G401 (cell line): Measurements from ENCODE around the gene HBG2. TPM values are rescaled to one million over a fixed set of nuclear protein-coding genes. Genes with fewer than 3 reads are reported as not detected.
"Not testable (repeated sequence)": the region's sequence is repeated elsewhere in the genome, so short reads cannot be mapped to it uniquely, and the experiment has no call there.

Source experiments
- DNase-seq: peaks from one replicate; pipeline ENCODE4 v3.0.0-alpha.2; 2015; ENCODE audit warnings: low spot score
- in situ Hi-C: cut with HindIII; loops from 2 replicates; pipeline ENCODE4 v1.10.0; 2016; ENCODE audit warnings: low sequenced_read_pairs, mixed read lengths
- total RNA-seq: library from RNA; depleted of rRNA; stranded (reverse); fragments of >200 nt; shearing (Covaris generic); gene quantifications from 2 replicates; pipeline ENCODE4 v1.2.3, GENCODE V29; 2014

Gene HBG2
- total RNA-seq, 1 experiment from 2014 or later: not detected

DNA sequence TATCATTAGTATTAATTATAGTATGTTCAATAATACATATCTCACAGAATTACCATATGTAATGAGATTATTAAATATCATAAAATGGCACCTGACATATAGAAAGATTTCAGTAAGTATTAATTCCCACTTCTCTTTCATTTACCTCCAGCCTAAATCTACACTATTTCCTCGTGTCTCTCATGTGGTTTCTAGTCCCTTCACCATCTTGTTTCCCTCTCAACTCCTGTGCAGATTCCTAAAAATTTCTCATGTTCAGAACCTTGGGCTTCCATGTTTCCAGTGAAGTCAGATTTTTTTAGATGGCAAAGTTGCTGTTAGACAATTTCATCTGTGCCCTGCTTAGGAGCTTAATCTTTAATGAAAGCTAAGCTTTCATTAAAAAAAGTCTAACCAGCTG is 29.3 kb upstream of the HBG2 start:
- in situ Hi-C loops: no loop called here
- DNase-seq: no peak

DNA sequence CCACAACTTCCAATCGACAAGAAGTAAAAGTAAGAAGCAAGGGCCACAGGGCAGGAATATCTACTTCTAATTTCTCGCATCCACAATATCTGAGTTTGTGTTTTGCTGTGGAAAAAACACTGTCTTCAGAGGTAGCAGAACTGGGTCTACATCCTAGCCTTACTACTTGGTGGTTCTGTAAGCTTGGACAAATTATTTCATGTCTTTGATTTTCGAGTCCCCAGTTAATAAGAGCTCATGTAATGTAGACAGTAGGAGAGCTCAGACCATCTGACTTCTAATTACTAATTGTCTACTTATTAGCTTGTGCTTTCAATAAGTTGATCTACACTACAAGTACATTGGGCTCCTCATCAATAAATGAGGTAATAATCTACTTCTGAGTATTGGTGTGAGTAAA is 28.5 kb upstream of the HBG2 start:
- DNase-seq: no peak
- in situ Hi-C loops: no loop called here

DNA sequence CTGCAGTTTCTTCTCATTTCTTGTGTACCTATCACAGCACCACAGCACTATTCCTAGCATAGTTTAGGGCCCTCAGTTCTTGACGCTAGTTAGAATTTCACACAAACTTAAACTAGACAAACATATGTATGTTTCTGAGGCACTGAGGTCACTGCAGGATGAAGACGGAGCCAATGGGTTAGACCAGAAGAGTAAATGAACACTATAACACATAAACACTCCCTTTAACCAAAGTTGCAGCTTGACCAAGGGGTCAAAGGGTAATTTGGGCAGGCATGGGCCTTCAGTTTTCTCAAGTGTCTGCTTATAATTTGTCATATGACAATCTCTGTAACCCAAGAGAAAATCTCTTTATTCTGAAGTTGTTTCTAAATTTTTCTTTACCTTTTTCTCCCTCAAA is 28.0 kb upstream of the HBG2 start:
- in situ Hi-C loops: no loop called here
- DNase-seq: no peak

DNA sequence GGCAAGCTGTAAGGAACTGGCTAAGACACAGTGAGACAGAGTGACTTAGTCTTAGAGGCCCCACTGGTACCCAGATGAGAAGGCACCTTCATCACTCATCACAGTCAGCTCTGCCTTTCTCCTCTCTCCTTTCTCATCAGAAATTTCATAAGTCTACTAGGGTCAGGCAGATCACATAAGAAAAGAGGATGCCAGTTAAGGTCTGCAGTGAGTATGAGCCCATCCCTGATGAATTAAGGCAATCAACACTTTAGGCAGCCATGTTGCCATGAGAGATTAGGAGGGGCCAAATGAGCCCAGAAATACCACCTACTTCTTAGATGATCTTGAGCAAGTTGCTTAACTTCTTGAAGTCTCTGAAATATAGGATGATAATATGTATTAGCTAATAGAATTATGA is 27.0 kb upstream of the HBG2 start:
- in situ Hi-C loops: no loop called here
- no peak for DNase-seq

DNA sequence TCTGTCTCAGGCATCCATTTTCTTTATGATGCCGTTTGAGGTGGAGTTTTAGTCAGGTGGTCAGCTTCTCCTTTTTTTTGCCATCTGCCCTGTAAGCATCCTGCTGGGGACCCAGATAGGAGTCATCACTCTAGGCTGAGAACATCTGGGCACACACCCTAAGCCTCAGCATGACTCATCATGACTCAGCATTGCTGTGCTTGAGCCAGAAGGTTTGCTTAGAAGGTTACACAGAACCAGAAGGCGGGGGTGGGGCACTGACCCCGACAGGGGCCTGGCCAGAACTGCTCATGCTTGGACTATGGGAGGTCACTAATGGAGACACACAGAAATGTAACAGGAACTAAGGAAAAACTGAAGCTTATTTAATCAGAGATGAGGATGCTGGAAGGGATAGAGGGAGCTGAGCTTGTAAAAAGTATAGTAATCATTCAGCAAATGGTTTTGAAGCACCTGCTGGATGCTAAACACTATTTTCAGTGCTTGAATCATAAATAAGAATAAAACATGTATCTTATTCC is 26.1 kb upstream of the HBG2 start:
- in situ Hi-C loops: no loop called here
- no peak for DNase-seq

DNA sequence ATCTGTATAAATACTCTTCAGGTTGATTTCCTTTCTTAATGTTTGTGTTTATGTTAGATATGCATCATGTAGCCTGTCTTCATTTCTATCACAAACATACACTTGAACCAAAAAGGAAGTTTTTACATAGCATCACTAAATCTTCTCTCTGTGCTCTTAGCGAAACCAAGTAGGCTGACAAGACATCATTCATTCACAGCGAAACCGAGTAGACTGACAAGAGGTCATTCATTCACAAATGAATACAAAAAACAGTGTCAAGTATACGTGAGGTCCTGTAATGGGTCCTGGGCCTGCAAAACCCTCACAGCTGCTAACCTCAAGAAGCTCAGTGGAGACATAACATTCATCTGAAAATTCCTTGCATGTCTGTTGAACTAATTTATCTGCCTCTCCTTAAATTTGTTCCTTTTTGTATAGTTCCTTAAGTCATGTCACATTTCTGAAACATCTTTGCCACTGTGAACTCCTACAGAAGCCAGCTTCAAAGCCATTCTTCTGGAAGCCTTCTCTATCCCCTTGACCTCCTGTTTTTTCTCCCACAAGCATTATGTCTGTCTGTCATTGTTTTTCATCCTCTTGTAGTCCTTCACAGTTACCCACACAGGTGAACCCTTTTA is 25.0 kb upstream of the HBG2 start:
- in situ Hi-C loops: no loop called here
- no peak for DNase-seq

DNA sequence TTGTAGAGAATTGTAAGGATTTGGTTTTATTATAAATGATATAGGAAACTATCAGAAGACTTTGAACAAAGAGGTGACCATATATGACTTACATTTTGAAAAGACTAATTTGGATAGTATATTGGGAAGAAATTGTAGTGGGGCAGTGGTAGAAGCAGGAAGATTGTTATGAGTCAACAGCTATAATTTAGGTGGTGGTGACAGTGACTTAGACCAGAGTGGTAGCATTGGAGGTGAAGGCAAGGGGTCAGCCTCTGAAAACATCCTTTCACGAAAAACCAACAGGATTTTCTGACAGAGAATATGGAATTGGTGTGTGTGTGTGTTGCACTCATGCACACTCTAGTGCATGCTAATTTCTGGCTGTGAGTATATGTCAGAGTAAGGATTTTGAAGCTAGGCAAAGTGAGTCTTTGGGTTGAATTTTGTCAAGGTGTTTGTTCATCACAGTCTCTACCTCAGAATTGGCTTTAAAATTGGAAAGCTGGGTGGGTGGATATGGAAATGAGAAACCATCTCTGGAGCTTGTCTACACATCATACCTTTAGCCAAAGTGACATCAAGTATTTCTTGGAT is 23.3 kb upstream of the HBG2 start:
- in situ Hi-C loops: no loop called here
- no peak for DNase-seq

DNA sequence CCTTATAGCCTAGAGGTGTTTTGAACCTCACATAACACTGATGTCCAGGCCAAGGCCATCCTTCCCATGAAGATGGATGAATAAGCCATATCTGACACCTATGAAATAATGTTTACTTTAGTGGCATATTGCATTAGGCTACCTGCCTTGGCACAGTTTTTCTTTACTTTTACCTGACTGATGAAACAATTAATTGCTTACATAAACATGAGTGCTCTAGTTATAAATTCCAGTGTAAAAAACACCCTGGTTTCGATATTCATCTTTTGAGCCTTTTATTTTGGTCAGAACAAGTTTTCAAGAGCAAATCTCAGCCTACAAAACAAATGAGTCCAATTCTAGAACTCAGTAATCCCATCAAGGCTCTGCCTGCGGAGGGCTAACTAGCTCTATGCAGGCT is 22.1 kb upstream of the HBG2 start:
- in situ Hi-C loops: no loop called here
- no peak for DNase-seq

DNA sequence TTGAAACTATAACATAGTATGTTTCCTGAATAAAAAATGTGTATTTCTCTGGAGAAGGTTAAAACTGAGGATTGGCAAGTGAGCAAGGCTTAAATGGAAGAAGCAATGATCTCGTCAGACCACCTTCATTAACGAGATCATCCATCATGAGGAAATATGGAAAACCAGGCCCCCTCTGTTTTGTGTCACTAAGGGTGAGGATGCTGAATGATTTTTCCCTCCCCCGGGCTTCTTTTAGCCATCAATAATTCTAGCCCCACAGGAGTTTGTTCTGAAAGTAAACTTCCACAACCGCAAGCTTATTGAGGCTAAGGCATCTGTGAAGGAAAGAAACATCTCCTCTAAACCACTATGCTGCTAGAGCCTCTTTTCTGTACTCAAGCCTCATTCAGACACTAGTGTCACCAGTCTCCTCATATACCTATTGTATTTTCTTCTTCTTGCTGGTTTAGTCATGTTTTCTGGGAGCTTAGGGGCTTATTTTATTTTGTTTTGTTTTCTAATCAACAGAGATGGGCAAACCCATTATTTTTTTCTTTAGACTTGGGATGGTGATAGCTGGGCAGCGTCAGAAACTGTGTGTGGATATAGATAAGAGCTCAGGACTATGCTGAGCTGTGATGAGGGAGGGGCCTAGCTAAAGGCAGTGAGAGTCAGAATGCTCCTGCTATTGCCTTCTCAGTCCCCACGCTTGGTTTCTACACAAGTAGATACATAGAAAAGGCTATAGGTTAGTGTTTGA is 21.0 kb upstream of the HBG2 start:
- DNase-seq: no peak
- in situ Hi-C loops: no loop called here

DNA sequence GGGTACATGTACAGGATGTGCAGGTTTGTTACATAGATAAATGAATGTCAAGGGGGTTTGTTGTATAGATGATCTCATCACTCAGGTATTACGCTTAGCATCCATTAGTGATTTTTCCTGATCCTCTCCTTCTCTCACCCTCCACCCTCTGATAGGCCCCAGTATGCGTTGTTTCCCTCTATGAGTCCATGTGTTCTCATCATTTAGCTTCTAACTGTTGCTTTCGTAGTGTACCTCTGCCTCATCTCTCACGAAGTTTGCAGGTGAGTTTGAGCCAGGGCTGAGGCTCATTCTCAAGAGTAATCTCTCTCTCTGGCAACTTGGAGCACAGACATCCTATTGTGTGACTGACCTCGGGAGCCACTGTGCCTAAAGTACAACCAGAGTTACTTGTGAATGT is 19.8 kb upstream of the HBG2 start:
- no peak for DNase-seq
- in situ Hi-C loops: no loop called here

DNA sequence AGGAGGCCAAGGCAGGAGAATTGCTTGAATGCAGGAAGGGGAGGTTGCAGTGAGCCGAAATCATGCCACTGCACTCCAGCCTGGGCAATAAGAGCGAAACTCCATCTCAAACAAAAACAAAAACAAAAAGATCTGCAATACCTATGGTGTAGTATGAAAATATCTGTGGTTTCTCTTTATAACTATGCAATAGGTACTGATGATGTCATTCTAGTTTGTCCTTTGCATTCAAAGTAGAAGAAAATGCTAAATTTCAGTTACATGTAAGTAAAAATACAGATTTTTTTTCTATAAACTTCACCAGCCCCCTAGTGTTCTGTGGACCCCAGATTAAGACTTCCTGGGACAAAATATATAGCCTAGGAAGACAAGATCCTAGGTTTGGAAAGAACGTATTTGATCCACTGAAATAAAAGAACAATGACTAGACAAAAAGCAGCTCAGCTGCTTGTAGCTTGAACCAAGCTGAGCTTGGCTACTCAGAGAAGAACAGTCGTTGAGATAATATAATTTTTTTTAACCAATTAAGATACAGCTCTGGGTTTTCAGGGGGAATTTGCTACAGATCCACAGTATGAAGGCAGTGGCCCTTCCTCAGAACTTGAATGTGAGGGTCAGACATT is 17.9 kb upstream of the HBG2 start:
- in situ Hi-C loops: no loop called here
- DNase-seq: no peak

DNA sequence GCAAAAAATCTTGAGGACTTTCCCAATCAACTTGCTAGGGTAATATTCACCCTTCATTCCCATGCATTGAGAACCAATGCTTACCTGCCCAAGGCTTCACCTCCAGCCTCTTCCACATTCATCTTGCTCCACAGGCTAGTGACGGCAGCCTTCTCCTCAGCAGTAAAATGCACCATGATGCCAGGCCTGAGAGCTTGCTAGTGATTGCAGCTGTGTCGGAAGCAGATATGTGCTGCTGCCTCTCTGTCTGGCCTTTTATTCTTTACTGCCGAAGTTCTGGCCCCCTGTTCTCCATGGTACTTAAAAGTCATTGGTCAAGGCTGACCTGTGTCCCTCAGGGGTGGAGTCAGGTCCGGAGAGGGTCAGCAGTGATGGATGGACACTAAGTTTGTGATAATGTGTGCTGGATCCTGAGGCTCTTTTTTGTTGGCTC is 15.2 kb upstream of the HBG2 start, which contains the start of gene HBE1:
TSS of gene HBE1 (minus strand) at position 231 of the 433 bp plus-strand sequence. CDS start at position 176, 55 bp downstream.
- no peak for DNase-seq
- in situ Hi-C loops: no loop called here

DNA sequence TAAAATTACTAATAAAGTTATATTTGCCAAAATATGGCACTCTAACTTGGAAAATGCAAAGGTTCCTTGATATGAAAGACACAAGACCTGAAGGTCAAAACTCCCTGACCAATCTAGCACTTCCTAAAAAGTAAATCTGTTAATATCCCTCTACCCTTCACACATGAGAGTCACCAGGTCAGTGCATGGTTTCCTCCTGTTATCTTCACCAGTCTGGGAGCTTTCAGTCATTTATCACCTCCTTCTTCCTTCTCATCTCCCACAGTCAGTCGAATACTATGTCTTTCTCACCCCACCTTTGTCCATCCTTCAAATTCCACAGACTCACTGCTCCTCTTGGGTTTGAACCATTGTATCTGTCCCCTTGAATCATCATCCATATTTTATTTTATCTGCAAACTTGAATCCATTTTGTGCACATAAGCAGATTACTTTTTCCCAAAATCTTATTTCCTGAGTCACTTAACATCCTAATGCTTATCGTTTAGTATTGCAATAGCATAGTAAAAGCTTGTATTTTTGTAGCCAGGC is 12.5 kb upstream of the HBG2 start:
- in situ Hi-C loops: no loop called here
- DNase-seq: no peak

DNA sequence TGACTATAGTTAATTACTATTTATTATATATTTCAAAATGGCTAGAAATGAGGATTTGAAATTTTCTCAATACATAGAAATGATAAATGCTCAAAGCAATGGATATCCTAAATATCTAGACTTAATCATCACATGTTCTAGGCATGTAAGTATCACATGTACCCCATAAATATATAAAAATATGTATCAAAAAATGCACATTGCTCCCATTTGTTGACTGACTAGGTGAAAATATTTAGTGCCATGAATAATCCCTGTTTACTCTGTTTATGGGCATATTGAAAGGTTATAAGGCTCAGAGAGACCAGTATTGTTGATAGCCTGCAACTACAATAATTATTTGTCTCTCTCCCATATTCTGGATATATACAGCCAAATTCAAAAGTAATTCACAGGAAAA is 12.0 kb upstream of the HBG2 start:
- DNase-seq: no peak
- in situ Hi-C loops: no loop called here

DNA sequence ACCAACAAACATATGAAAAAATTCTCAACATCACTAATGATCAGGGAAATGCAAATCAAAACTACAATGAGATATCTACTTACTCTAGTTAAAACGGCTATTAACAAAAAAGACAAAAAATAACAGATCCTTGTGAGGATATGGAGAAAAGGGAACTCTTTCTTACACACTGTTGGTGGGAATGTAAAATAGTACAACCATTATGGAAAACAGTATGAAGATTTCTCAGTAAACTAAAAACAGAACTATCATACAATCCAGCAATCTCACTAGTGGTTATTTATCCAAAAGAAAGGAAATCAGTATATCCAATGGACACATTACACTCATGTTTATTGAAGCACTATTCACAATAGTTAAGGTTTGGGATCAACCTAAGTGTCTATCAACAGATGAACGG is 11.3 kb upstream of the HBG2 start:
- in situ Hi-C loops: no loop called here

DNA sequence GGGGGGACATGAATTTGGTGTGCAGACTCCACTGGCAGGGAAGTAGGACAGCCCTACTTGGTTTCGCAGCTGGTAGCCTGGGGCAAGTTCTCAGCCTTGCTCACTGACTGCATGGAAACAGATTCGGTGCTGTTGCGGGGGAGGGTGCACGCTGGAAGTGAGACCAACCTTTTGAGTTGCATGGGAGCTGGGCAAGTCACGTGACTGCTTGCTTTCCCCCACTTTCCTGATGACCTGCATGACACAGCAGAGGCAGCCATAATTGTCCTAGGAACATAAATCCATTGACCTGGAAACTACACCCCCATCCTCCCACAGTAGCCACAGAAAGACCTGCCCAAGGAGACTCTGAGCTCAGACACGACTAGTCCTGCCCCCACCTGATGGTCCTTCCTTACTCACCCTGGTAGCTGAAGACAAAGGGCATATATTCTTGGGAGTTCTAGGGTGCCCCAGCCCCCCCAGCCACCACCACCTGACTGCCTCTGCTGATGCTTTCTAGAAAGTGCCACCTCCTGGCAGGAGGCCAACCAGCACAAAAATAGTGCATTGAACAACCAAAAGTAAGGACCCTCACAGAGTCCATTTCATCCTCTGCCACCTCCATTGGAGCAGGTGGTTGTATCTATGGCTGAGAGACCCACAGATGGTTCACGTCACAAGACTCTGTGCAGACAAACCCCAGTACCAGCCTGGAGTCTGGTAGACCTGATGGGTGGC is 4.1 kb upstream of the HBG2 start:
- no peak for DNase-seq
- in situ Hi-C loops: no loop called here

More for the DNA sequence above, 11.3 kb upstream of the HBG2 start:
- DNase-seq: no peak

DNA sequence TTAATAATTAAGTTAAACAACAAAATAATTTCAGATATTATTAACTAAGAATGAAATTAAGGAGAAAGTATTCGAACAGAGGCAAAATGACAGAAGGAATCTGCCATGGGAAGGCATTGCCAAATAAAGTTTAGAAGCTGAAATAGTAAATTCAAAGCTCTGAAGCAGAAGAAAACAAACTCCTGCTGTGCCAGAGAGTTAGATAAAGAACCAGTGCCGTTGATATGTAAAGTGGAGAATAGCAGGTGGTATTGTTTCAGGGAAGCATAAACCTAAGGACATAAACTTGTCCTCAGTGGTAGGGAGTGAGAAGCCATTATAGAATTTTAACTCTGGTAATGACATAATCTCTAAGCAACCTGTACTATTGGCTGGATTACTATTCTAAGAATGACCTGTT is 2.7 kb upstream of the HBG2 start:
- in situ Hi-C loops: no loop called here
- DNase-seq: no peak

DNA sequence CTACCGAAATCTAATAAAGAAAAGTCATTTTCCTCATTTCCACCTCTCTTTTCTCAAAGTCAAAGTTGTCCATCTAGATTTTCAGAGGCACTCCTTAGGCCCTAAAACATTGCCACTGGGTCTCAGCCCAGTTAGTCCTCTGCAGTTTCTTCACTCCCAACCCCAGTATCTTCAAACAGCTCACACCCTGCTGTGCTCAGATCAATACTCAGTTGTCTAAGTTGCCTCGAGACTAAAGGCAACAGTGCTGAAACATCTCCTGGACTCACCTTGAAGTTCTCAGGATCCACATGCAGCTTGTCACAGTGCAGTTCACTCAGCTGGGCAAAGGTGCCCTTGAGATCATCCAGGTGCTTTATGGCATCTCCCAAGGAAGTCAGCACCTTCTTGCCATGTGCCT is 558 bp downstream of the HBG2 start:
- in situ Hi-C loops, DNase-seq: not testable (repeated sequence)

DNA sequence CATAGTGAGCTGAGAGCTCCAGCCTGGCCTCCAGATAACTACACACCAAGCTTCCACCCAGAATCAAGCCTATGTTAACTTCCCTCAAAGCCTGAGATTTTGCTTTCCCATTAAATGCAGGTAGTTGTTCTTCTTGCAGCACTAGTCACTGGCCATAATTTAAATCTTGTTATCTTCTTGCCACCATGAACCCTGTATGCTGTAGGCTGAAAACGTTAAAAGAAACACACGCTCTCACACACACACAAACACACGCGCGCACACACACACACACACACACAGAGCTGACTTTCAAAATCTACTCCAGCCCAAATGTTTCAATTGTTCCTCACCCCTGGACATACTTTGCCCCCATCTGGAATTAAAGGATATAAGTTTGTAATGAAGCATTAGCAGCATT is 1.1 kb downstream of the HBG2 start:
- DNase-seq, in situ Hi-C loops: not testable (repeated sequence)
